Mucosa of descending colon (tissue), 3 donors: Measurements from ENCODE around the gene GRPEL1. TPM values are rescaled to one million over a fixed set of nuclear protein-coding genes. Genes with fewer than 3 reads are reported as not detected.

Experiments
- ATAC-seq: fragments of 200-7000 bp; cut with Tn5 transposase; one replicate; pipeline ENCODE4 v1.9.1; 2020; ENCODE audit warnings: mild to moderate bottlenecking, moderate library complexity
- DNase-seq, 3 donors: peaks; one replicate each; pipeline ENCODE4 v3.0.0-alpha.2; 2020
- H3K36me3 ChIP-seq: fragments of 200-600 bp; one replicate; pipeline ENCODE4 v1.8.0; 2021; ENCODE audit warnings: low read depth, mild to moderate bottlenecking
- H3K4me1 ChIP-seq: fragments of 200-600 bp; one replicate; pipeline ENCODE4 v1.8.0; 2021; ENCODE audit warnings: low read depth, mild to moderate bottlenecking
- H3K4me3 ChIP-seq: fragments of 200-600 bp; one replicate; pipeline ENCODE4 v1.8.0; 2021; ENCODE audit warnings: mild to moderate bottlenecking
- H3K9me3 ChIP-seq: fragments of 200-600 bp; one replicate; pipeline ENCODE4 v1.8.0; 2021; ENCODE audit warnings: mild to moderate bottlenecking
- CTCF ChIP-seq: fragments of 200-600 bp; IDR thresholded peaks from one replicate; pipeline ENCODE4 v1.8.0; 2022; ENCODE audit warnings: antibody characterized with exemption, mild to moderate bottlenecking
- intact Hi-C, 2 donors: fragments of 100-400 bp; cut with DNase I in 1 of 2; cut with micrococcal nuclease in 1 of 2; formaldehyde crosslinking; loops; one replicate each; pipeline versions ENCODE4 v1.11.0 to v1.11.1; 2022; cut with DNase I, micrococcal nuclease
- total RNA-seq, 3 donors: library from RNA; stranded (reverse); fragmentation: NEBNext Ultra II Directional in 2 of 3; extraction: Animal tissue kit (Norgen Biotek cat#: 25700) in 2 of 3; gene quantifications; one replicate each; pipeline versions ENCODE4 v1.2.1 to v1.2.4, GENCODE V29; 2021 to 2023
- donor health status: DM: no; HTN: no; CAD: no; lungs with moderate emphysema.
- donor health status: DM: no; HTN: no; CAD: no.
- donor health status: DM: no; HTN: yes; CAD: no.

GRPEL1 gene
- total RNA-seq, 3 donors from 2014 or later: 27.5 to 31.5 (median 28.4) TPM

- intact Hi-C loops: no loop called here
- TF ChIP-seq CTCF: no peak
These were observed 25.2 kb downstream of the GRPEL1 start for GRCh38 chr4:7042503-7043283.

GRCh38 chr4:7041801-7042502 lies 25.9 kb downstream of the GRPEL1 start:
- H3K36me3 ChIP-seq: peaks cover 4% of the 10 kb centered on the region
- no peak for ATAC-seq
- intact Hi-C loops: no loop called here
- H3K9me3 ChIP-seq: no peaks in the 10 kb centered on the region
- no peak overlapping the region for H3K4me3 ChIP-seq
- peaks cover 33% of the 10 kb centered on the region for H3K4me1 ChIP-seq
- no peak for TF ChIP-seq CTCF
- peak in 2 of 3 donors; percentile 50 to 72 for DNase-seq

More at GRCh38 chr4:7042503-7043283, 25.2 kb downstream of the GRPEL1 start:
- H3K36me3 ChIP-seq: peaks cover 4% of the 10 kb centered on the region
- peak overlapping the region; percentile 36 for H3K4me3 ChIP-seq
- peaks cover 33% of the 10 kb centered on the region for H3K4me1 ChIP-seq
- peak; percentile 91 for ATAC-seq
- H3K9me3 ChIP-seq: no peaks in the 10 kb centered on the region
- DNase-seq: peak; percentile 95 to 98 (median 97)

GRCh38 chr4:7041246-7041645 lies 26.6 kb downstream of the GRPEL1 start:
- intact Hi-C loops: no loop called here
- TF ChIP-seq CTCF: no peak

GRCh38 chr4:7040765-7041164 lies 27.1 kb downstream of the GRPEL1 start:
- DNase-seq: no peak
- H3K36me3 ChIP-seq: peaks cover 4% of the 10 kb centered on the region
- H3K9me3 ChIP-seq: no peaks in the 10 kb centered on the region
- H3K4me1 ChIP-seq: peaks cover 31% of the 10 kb centered on the region
- intact Hi-C loops: no loop called here
- no peak for ATAC-seq
- TF ChIP-seq CTCF: no peak
- H3K4me3 ChIP-seq: no peak overlapping the region

More at GRCh38 chr4:7041246-7041645, 26.6 kb downstream of the GRPEL1 start:
- ATAC-seq (no peak), DNase-seq (no peak)
- Histone ChIP-seq H3K4me1 (peaks cover 33% of the 10 kb centered on the region), H3K9me3 (no peaks in the 10 kb centered on the region), H3K36me3 (peaks cover 4% of the 10 kb centered on the region), H3K4me3 (no peak overlapping the region)

- TF ChIP-seq CTCF: no peak
- intact Hi-C loops: no loop called here
- Histone ChIP-seq H3K9me3 (no peaks in the 10 kb centered on the region), H3K4me1 (peaks cover 13% of the 10 kb centered on the region), H3K36me3 (no peaks in the 10 kb centered on the region), H3K4me3 (no peak overlapping the region)
- ATAC-seq (no peak), DNase-seq (no peak)
These were observed 30.4 kb downstream of the GRPEL1 start for GRCh38 chr4:7037425-7037824.
